Measurements from ENCODE around the gene BRINP2. TPM values are rescaled to one million over a fixed set of nuclear protein-coding genes. Genes with fewer than 3 reads are reported as not detected.

Gene BRINP2
- total RNA-seq, 1 donor from 2014 or later = not detected

DNA sequence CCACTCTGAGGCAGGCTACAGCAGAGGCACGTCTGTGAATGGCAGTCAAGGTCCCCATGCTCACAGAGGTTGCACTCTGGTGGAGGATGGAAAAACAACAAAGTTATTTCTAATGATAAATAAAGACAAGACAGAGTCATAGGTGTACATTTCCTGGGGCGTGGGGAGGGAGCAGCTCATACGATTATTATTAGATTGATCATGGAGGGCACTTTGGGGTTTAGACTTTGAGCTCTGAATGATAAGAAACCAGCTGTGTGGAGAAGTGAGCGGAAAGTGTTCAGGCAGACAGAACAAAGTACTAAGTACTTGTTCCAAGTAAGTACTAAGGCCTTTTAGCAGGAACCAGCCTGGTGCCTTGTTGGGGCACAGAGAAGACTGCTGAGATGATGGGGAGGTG, 86.8 kb downstream of the BRINP2 start:
- intact Hi-C loops (cut with micrococcal nuclease) = loop anchor here (10.0 kb wide), 1 partner anchor 687 kb away; no protein-coding TSS in a partner anchor

DNA sequence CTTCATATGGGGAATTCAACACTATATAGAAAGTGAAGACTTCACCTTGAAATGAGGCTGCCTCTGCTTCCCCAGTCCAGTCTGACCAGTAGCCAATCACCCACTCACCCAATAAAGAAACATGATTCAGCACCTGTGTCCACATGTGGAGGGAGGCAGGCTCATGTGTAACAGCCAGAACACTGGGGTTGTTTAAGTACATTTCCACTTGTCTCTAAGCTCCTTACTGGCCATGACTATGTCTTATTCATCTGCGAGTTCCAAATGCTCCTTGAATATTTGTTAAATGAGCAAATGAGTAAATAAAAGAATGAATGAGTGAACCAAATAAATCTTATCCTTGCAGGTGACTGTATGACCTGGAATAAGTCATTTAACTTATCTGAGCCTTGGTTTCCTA, 100.1 kb downstream of the BRINP2 start:
- intact Hi-C loops (cut with micrococcal nuclease) = no loop called here

DNA sequence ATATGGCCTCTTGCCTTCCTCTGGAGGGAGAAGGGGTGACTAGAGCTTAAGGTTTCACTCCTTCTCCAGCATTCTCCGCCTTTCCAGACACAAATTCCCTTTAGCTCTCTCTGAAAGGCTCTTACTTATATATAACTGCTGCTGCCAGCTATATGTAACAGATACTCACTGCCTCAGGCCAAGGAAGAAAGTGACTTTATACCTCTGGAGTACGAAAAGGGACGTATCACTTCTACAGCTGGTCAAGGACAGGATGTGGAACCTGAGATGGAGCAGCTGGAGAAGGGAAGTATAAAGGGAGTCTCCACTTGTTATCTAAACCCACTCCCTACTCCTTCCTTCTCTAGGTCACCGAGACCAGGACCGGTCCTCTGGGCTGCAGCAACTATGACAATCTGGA, 102.4 kb downstream of the BRINP2 start:
- intact Hi-C loops (cut with micrococcal nuclease) = no loop called here

DNA sequence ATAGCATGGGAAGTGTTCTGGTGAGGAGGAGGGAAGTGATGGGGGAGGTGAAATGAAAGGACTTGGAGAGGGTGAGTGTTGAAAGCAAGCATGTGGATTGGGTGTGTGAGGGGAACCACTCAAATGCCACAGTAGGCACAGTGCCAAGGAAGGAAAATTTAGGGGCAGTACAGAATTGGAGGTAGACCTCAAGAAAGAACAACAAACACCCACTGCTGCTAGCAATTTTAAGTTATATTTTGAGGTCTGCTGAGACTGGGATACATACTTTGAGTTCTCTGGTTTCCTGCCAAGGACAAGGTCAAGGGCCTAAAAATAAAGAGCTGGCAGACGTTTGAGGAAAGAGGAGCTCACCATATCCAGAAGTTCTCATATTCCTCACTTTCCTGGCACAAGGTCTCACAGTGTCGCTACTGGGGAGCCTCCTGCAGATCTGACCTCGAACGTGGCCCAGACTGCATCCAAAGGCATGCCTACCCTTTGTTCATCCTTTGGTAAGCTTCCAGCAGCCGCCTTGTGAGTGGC, 104.0 kb downstream of the BRINP2 start:
- intact Hi-C loops (cut with micrococcal nuclease) = no loop called here

DNA sequence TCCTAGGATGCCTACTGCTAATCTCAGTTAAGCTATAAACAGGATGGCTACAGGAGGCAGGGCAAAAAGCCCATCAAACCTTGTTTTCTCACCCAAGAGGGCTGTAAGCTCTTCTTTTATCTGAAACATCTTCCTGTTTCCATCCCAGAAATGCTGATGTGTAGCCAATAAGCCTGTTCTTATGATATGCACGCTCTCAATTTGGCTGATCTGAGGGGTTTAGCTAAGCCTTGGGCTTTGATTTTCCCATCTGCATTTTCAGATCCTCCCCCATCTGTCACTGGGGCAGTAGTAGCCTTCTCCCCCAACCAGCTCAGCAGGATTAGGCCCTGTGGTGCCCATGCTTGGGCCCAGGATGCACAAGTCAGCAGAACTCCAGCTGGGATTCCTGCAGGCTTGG, 105.0 kb downstream of the BRINP2 start:
- intact Hi-C loops (cut with micrococcal nuclease) = no loop called here

DNA sequence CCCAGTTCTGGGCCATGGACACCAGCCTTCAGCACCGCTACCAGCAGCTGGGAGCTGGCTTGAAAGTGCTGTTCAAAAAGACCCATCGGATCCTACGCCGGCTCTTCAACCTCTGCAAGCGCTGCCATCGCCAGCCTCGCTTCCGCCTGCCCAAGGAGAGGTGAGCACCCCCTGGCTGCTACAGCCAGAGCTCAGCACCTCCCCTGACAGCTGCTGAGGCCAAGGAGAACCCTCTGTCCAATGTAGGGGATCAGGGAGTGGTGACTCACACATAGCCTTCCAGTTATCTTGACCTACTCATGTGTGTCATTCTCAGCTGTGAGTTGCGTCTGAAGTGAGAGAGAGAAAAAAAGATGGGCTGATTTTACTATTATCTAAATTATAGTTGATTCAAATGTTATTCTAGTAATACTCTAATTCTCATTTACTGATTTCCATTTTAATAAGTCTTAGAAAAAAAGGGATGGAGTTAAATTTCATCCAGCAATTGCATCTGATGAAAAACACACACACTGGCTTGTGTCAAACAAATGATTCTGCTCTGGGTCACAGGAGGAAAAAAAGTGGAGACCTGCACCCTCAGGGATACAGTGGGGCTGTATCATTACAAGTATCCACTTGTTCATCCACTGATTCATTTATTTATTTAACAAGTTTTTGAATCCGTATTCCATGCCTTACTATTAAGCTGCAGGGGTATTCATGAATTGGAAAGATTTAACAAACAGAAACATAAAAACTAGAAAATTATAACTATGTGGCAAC, 108.0 kb downstream of the BRINP2 start:
- intact Hi-C loops (cut with micrococcal nuclease) = no loop called here

DNA sequence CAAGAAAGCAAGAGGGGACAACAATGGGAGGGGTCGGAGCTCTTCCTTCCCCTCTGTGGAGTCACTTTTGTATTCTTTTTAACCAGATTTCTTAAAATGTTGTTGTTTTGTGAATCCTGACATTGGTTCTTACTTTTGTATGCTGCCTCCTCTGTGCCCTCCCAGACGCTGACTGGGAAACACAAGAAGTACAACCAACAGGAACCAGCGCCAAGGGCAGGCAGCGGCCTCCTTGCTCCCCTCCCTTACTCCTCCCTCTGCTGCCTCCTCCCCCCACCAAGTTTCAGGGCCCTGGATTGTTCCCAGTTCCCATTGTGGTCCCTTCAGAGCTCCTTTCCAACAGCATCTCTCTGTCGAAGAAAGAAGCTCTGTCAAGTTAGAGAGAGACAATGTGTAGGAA, 111.1 kb downstream of the BRINP2 start:
- intact Hi-C loops (cut with micrococcal nuclease) = no loop called here

DNA sequence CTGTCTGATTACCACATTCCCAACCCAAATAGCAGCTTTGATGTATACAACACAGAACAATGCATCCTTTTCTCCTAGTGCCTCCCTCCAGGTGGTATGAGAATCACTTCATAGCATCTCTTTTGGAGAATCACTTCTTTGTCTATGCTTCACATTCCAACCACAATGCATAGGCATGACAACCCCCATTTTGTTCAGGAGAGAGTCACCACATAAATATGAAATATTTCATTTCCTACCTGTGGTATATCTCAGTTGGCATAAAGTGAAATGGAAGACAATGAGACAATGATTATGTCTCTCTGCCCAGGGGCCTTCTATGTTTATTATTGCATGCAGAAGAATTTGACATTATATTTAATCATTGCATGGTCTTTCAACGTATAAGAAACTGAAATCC, 112.2 kb downstream of the BRINP2 start:
- intact Hi-C loops (cut with micrococcal nuclease) = no loop called here

DNA sequence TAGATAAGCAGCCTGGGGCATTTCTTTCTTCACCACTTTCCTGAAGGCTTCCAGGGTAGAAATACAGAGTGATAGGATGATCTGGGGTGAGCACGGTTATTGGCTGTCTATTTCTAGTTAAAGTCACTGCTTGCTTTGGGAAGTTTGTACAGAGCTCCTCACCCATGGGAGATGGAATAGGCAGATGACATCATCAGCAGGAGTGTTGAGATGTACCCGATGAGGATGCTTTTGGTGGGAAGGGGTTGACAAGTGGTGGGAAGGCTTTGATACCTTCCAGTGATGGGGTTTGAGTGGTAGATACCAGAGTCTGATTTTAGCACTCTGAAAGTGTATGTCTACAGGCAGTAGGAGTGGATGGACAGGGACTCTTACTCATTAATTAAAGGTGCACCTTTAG, 112.6 kb downstream of the BRINP2 start:
- intact Hi-C loops (cut with micrococcal nuclease) = no loop called here

DNA sequence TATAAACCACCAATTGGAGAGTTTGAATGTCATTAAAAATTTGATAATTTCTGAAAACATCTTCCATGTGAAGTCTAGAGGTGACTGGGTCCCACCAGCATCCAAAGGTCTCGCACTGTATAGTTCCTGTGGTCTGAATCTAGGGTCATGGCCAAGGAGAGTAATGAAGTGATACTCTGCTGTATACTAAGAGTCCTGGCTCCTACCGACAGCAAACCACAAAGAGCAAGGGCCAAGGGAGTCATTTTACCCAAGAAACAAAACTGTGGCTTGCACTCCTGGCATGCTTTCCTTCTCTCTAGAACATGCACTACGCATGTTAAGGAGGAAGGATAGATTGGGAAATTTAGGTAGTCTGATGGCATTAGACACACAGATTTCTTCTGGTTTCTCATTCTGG, 115.6 kb downstream of the BRINP2 start:
- intact Hi-C loops (cut with micrococcal nuclease) = no loop called here

DNA sequence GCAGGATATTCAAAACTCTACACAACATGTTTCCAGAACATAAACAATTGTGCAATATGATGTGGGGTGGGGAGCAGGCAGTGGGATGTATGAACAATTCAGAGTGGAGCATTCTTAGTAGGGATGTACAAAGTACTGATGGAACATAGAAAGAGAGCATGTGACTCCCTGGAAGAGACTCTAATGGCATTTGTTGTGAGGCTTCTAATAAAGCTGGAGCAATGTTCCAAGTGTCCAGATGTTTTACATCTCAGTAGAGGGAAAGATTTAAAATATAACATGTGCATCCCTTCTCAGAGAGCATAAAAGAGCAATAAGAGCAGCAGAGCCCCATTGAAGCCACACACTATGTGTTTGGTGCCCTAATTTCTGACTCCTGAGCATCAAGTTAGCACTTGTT, 116.5 kb downstream of the BRINP2 start:
- intact Hi-C loops (cut with micrococcal nuclease) = no loop called here

DNA sequence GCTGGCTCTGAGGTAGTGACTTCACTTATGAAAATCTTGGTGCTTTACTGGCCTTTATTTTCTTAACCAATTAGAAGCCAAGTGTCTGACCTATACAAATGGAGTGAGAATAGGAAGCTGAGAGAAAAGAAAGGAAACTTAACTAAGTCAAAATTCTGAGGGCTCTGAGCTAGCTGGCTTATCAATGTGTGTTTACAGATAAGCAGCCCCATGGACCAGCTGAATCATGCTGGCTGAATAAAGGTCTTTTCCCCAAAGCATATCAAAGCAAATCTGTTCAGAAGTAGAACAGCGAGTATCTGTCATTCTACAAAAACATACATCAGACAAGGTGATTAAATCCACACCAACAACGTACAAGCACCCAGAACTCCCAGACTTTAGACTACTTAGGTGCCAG, 117.2 kb downstream of the BRINP2 start:
- intact Hi-C loops (cut with micrococcal nuclease) = no loop called here

DNA sequence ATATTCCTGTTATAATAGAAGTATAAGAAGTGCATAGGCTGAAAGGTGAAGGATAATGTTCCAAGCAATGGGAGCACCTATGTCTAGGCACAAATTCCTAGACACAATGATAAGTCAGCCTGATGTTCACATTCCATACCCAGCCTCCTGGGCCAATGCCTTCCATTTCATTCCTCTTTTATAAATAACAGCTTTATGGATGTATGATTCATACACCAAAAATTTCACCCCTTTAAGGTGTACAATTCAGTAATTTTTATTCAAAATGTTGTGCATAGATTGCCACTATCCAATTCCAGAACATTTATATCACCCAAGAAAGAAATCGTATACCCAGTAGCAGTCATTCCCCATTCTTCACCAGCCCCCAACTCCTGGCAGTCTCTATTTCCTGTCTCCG, 118.8 kb downstream of the BRINP2 start:
- intact Hi-C loops (cut with micrococcal nuclease) = no loop called here

DNA sequence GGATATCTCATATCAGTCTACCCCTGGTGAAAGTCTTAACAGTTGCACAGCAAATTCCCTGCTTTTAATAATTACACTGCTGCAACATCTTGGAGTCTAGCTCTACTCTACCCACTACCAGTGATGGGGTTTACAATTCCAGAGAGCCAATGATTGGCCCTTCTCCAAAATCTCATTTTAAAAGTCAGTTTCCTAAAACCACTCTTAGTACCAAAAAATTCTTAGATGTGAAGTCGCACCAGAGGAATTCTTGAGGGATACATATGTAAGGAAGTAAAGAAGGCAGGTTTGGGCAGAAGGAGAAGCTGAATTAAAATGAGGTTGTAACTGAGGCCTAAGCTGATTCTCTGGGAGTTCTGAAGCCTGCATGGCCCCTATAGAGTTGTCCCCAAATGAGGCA, 129.7 kb downstream of the BRINP2 start:
- intact Hi-C loops (cut with micrococcal nuclease) = no loop called here

DNA sequence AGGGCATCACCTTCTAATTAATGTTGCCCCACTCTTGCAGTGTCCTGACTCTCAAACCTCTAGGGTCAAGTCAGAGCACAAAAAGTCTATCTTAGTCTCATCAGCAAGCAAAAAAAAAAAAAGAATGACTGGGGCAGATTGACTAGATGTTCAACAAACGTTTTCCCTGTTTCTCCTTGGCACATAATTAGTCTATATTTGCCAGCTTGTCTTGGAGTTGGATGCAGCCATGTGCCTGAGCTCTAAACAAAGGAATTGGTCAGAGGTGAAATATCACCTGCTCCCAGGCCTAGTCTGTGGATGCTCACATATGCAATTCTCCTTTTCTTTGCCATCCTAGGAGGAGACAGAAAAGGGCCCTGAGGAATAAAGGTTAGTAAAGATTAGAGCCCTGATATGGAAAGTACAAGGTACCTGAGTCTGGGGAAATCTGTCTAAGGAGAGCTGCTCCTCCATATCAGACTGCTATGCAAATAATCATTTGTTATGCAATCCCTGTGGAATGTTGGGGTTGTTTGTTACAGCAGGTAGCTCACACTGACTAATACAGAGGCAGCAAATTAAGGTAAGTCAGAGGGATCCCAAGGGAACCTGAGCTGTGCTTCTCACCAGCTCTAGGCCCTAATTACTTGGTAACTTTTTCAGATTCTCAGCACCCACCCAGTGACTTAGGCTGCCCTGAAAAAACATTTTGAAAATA, 130.8 kb downstream of the BRINP2 start:
- intact Hi-C loops (cut with micrococcal nuclease) = no loop called here

DNA sequence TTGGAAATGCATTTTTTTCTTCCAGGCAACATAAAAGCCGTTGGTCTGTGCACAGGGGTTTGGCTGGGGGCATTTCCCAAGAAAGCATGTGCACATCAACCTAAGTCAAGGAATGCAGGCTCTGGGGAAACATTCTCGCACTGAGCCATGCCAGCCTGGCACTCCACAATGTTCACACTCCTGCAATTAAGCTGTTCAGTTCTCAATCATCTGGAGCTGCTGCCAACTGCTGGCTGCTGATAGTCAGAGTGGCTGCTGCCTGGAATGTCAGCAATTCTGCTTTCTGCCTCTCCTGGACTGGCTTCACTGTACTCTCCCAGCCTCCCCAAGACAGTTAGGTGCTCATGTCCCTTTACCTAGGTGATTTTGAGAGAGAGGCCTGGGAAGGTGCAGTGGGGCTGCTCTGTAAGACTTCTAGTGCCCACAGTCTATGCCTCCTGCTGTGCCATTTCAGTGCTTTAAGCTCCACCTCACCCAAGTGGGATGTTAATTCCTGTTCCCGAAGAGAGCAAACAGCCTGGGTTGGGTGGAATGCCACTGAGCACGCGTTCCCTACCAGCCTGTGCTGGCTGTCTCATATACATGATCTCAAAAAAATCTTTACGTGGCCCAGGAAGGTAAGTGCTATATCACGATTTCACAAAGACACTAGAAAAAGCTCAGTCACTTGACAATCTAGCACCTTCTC, 131.7 kb downstream of the BRINP2 start:
- intact Hi-C loops (cut with micrococcal nuclease) = no loop called here

DNA sequence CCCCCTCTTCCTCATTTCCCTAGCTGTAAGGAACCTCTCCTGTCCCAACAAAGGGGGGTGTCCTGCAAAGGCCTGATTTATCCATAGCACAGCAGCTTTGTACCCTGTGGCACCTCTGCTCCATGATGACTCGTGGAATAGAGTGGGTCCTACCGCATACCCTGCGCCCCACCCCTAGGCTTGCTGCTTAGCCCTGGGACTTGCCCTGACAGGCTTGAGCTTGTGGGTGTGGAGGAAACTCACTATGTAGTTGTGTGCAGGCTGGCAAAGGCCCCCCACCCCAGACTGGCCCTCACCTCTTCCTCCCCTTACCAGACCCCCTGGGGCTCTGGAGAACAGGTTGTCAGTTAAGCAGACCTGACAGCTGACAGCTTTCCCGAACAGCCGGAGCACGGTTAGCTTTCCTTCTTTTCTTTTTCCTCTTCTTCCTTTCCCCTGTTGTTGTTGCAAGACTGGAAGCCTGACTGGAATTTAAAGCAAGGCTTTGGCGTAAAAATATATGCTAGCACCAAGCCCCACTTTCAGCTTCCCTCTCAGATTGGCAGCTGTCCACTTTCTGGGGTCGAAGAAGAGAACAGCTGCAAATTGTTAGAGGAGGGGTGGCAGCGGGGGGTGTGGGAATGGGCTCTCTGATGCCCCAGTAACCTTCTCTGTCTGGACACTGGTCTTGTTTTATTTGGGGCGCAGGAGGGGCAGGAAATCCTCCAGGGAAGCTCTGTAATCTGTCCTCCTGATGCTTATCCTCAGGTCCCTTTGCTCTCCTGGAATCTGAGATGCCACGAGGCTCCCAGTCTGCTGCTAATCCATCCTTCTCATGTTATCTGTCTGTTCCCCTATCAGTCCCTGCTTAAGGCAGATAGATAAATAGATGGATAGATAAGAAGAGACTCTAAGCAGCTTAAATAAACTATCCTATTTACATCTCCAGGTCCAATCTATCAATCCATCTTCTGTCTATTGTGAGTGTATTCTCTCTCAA, 134.6 kb downstream of the BRINP2 start:
- intact Hi-C loops (cut with micrococcal nuclease) = no loop called here

DNA sequence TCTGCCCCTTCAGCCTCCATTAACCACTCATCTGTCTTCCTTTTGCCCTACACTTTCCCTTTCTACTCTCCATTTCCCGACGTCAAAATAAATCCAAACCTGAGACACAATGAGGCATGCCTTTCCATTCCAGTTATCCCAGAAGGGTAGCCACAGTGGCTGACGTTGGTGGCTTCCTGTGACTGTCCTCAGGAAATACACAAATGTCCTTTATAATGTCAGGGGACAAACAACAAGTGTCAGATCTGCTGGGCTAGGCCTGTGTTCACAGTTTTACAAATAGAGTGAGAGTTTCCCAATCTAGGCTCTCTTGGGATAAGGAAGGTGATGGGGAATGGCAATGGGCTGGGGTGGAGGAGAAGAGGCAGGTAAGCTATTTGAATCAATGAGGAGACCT, 135.3 kb downstream of the BRINP2 start:
- intact Hi-C loops (cut with micrococcal nuclease) = no loop called here

DNA sequence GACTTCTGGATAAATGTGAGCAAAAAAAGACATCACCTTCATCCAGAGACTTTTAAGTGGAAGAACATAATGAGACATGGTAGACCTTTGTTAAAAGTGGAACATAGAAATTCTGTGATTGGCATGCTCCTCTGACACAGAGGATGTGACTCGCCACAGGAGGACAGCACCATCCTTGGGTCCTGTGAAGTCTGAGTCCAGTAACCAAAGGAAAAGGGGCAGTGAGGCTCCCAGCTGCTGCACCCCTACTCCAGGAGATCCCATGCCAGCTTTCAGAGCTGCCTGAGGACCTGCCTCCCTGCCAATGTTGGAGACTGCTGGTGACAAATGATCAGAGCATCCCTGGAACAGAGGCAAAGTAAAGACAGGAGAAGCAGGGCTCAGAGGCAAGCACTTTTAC, 136.2 kb downstream of the BRINP2 start:
- intact Hi-C loops (cut with micrococcal nuclease) = no loop called here

DNA sequence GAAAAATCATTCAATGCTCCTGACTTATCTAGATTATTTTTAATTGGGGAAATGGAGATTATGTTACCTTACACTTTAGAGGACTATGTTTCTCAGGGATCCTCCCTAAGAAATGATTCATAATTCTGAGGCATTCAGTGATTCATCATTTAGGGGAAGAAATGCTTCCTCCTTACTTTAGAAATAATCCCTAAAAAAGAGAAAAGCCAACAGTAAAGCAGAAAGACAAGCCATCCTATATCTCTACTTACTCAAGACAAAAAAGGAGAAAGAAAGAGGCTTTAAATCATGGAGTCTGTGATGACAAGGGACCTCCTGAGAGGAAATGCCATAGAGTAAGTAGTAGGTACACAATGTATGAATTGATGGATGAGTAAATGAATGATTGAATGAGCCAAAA, 137.0 kb downstream of the BRINP2 start:
- intact Hi-C loops (cut with micrococcal nuclease) = no loop called here

DNA sequence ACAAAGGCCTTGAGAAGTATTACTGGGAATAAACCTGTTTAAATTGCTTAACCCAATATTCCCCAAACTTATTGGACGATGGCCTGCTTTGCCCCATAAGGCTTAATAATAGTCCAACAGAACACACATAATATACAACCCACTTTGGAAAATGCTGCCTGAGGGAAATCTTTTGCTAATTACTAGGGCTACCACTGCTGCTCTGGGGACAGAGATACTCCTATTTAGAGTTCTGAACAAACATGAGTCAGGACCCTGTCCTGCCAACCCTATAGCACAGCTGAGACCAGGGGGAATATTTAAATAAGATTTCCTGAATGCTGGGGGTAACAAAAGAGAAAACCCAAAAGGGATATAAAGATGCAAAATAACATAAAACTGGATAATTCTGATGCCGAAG, 139.1 kb downstream of the BRINP2 start:
- intact Hi-C loops (cut with micrococcal nuclease) = no loop called here
